ENCODE results near the gene EPHA10. TPM values are rescaled to one million over a fixed set of nuclear protein-coding genes. Genes with fewer than 3 reads are reported as not detected.

EPHA10 gene
- 1 to 10 TPM in 2 of 6 donors, under 1 TPM in 2, not detected in 2; 0.76 to 1.7 (median 0.92) TPM for total RNA-seq

GRCh38 chr1:37764888-37765441 is at the start of gene EPHA10:
Gene EPHA10, minus strand, starts transcription at chr1:37765120. Its CDS starts 54 bp downstream, at chr1:37765066.
- Histone ChIP-seq H3K9me3 (no peaks in the 10 kb centered on the region), H3K4me1 (peaks cover 0 to 6% (median 0%) of the 10 kb centered on the region in 4 donors), H3K36me3 (no peaks in the 10 kb centered on the region), H3K27ac (no peak within 1 kb of the TSS), H3K27me3 (peaks cover 0 to 25% (median 12%) of the 10 kb centered on the region in 4 donors), H3K4me3 (no peak within 1 kb of the TSS)
- TF ChIP-seq POLR2AphosphoS5 (IDR thresholded peaks at IDR 0.05) (no peak), CTCF (IDR thresholded peaks at IDR 0.05) (no peak), POLR2A (IDR thresholded peaks at IDR 0.05) (no peak), EP300 (IDR thresholded peaks at IDR 0.05) (no peak)
- DNase-seq (peak in 1 of 2 donors; percentile 70), ATAC-seq (ENCODE audit: low FRiP score in 2 of 2) (no peak)
- 1 to 6% methylated on average over 15 to 31 of the region's 33 CpGs for WGBS, 2 donors

GRCh38 chr1:37814252-37814651 is 49.3 kb upstream of the EPHA10 start:
- 88 to 95% methylated on average over 7 of the region's 7 CpGs for WGBS, 2 donors
- TF ChIP-seq POLR2AphosphoS5 (IDR thresholded peaks at IDR 0.05) (no peak), EP300 (IDR thresholded peaks at IDR 0.05) (no peak), POLR2A (IDR thresholded peaks at IDR 0.05) (no peak), CTCF (IDR thresholded peaks at IDR 0.05) (no peak)
- H3K4me1 ChIP-seq = peaks cover 8 to 10% (median 9%) of the 10 kb centered on the region in 4 donors
- DNase-seq (no peak), ATAC-seq (ENCODE audit: low FRiP score in 2 of 2) (no peak)
- H3K36me3 ChIP-seq = peaks cover 15 to 57% (median 27%) of the 10 kb centered on the region in 4 donors
- H3K9me3 ChIP-seq = no peaks in the 10 kb centered on the region
- H3K4me3 ChIP-seq = no peak overlapping the region
- no peaks in the 10 kb centered on the region for H3K27me3 ChIP-seq
- no peak overlapping the region for H3K27ac ChIP-seq

- Histone ChIP-seq H3K27me3 (no peaks in the 10 kb centered on the region), H3K27ac (no peak overlapping the region), H3K36me3 (peaks cover 15 to 51% (median 25%) of the 10 kb centered on the region in 4 donors), H3K9me3 (no peaks in the 10 kb centered on the region), H3K4me1 (peaks cover 14 to 17% (median 14%) of the 10 kb centered on the region in 4 donors), H3K4me3 (no peak overlapping the region)
- WGBS, 2 donors = 71 to 95% methylated on average over 2 of the region's 2 CpGs
- ATAC-seq (ENCODE audit: low FRiP score in 2 of 2) (no peak), DNase-seq (no peak)
- no peak for TF ChIP-seq EP300 (IDR thresholded peaks at IDR 0.05)
- no peak for TF ChIP-seq POLR2AphosphoS5 (IDR thresholded peaks at IDR 0.05)
- no peak for TF ChIP-seq CTCF (IDR thresholded peaks at IDR 0.05)
- TF ChIP-seq POLR2A (IDR thresholded peaks at IDR 0.05) = no peak
These were observed 48.7 kb upstream of the EPHA10 start for GRCh38 chr1:37813529-37814145.

- ATAC-seq (ENCODE audit: low FRiP score in 2 of 2) = peak; percentile 59 to 78
- H3K4me1 ChIP-seq = peaks cover 22 to 33% (median 27%) of the 10 kb centered on the region in 4 donors
- WGBS, 2 donors = 35 to 37% methylated on average over 7 of the region's 7 CpGs
- no peak overlapping the region for H3K27ac ChIP-seq
- H3K4me3 ChIP-seq = no peak overlapping the region
- no peaks in the 10 kb centered on the region for H3K27me3 ChIP-seq
- peaks cover 13 to 35% (median 18%) of the 10 kb centered on the region in 4 donors for H3K36me3 ChIP-seq
- DNase-seq = peak in 1 of 2 donors; percentile 83
- TF ChIP-seq CTCF (IDR thresholded peaks at IDR 0.05) (peak; percentile 53 to 77 (median 70)), EP300 (IDR thresholded peaks at IDR 0.05) (no peak)
- H3K9me3 ChIP-seq = no peaks in the 10 kb centered on the region
These were observed 46.2 kb upstream of the EPHA10 start for GRCh38 chr1:37811027-37811655.
